HAP-1 (cell line): ENCODE data around the gene OSGIN1.

ENCODE experiments used
- DNase-seq, 2 experiments: peaks; one replicate each; pipeline ENCODE4 v3.0.0-alpha.2; 2016 to 2020; ENCODE audit warnings: low spot score in 2 of 2
- H3K27me3 ChIP-seq: fragments of 250-450 bp; sonication (Bioruptor Pico); 2 replicates; pipeline ENCODE4 v1.5.1; 2020; ENCODE audit warnings: low read depth, mild to moderate bottlenecking, moderate library complexity
- H3K36me3 ChIP-seq: fragments of 250-450 bp; sonication (Bioruptor Pico); replicated peaks from 2 replicates; pipeline ENCODE4 v1.5.1; 2020; ENCODE audit warnings: mild to moderate bottlenecking
- H3K4me1 ChIP-seq: fragments of 250-450 bp; sonication (Bioruptor Pico); 2 replicates; pipeline ENCODE4 v1.5.1; 2020; ENCODE audit warnings: mild to moderate bottlenecking
- H3K4me3 ChIP-seq: fragments of 250-450 bp; sonication (Bioruptor Pico); 2 replicates; pipeline ENCODE4 v1.5.1; 2020; ENCODE audit warnings: mild to moderate bottlenecking, moderate library complexity
- H3K9me3 ChIP-seq: fragments of 250-450 bp; sonication (Bioruptor Pico); 2 replicates; pipeline ENCODE4 v1.5.1; 2020; ENCODE audit warnings: mild to moderate bottlenecking, moderate library complexity
- in situ Hi-C: fragments of 300-500 bp; cut with MboI; formaldehyde crosslinking; loops from 3 replicates; pipeline ENCODE4 v1.14.3; 2020; ENCODE audit warnings: low sequenced_read_pairs, inconsistent platforms, mixed read lengths

OSGIN1 gene

GRCh38 chr16:83920894-83921491 is 32.0 kb upstream of the OSGIN1 start:
- no peaks in the 10 kb centered on the region for H3K9me3 ChIP-seq
- H3K36me3 ChIP-seq: peaks cover 4% of the 10 kb centered on the region; the same call in 1 of the 2 replicates
- in situ Hi-C loops: no loop called here

GRCh38 chr16:83923581-83924365 is 29.3 kb upstream of the OSGIN1 start:
- H3K4me3 ChIP-seq: no peak overlapping the region
- no peaks in the 10 kb centered on the region for H3K36me3 ChIP-seq
- H3K9me3 ChIP-seq: no peaks in the 10 kb centered on the region
- H3K4me1 ChIP-seq: peaks cover 8% of the 10 kb centered on the region
- no peak for DNase-seq
- no peaks in the 10 kb centered on the region for H3K27me3 ChIP-seq
- in situ Hi-C loops: no loop called here

More at GRCh38 chr16:83920894-83921491, 32.0 kb upstream of the OSGIN1 start:
- Histone ChIP-seq H3K4me1 (no peaks in the 10 kb centered on the region), H3K27me3 (no peaks in the 10 kb centered on the region), H3K4me3 (no peak overlapping the region)
- DNase-seq: no peak

- Histone ChIP-seq H3K27me3 (no peaks in the 10 kb centered on the region), H3K4me1 (peaks cover 8% of the 10 kb centered on the region), H3K4me3 (no peak overlapping the region), H3K9me3 (no peaks in the 10 kb centered on the region), H3K36me3 (no peaks in the 10 kb centered on the region)
- in situ Hi-C loops: no loop called here
- DNase-seq: no peak
Measured at GRCh38 chr16:83924686-83925085, 28.4 kb upstream of the OSGIN1 start.

GRCh38 chr16:83925095-83925905 is 27.7 kb upstream of the OSGIN1 start:
- Histone ChIP-seq H3K9me3 (no peaks in the 10 kb centered on the region), H3K4me1 (peaks cover 8% of the 10 kb centered on the region), H3K36me3 (no peaks in the 10 kb centered on the region), H3K27me3 (no peaks in the 10 kb centered on the region), H3K4me3 (no peak overlapping the region)
- DNase-seq: no peak
- in situ Hi-C loops: no loop called here

GRCh38 chr16:83925957-83926725 is 26.9 kb upstream of the OSGIN1 start:
- in situ Hi-C loops: no loop called here
- Histone ChIP-seq H3K4me1 (peaks cover 8% of the 10 kb centered on the region), H3K9me3 (no peaks in the 10 kb centered on the region), H3K36me3 (no peaks in the 10 kb centered on the region), H3K27me3 (no peaks in the 10 kb centered on the region), H3K4me3 (no peak overlapping the region)
- DNase-seq: no peak

- Histone ChIP-seq H3K27me3 (no peaks in the 10 kb centered on the region), H3K4me1 (peaks cover 8% of the 10 kb centered on the region), H3K9me3 (no peaks in the 10 kb centered on the region), H3K36me3 (no peaks in the 10 kb centered on the region), H3K4me3 (no peak overlapping the region)
- in situ Hi-C loops: no loop called here
- DNase-seq: peak; percentile 46 to 88
Measured at GRCh38 chr16:83926726-83927397, 26.2 kb upstream of the OSGIN1 start.

GRCh38 chr16:83928341-83929055 is 24.5 kb upstream of the OSGIN1 start:
- no peak for DNase-seq
- Histone ChIP-seq H3K36me3 (no peaks in the 10 kb centered on the region), H3K4me1 (peaks cover 8% of the 10 kb centered on the region), H3K4me3 (no peak overlapping the region), H3K27me3 (no peaks in the 10 kb centered on the region), H3K9me3 (no peaks in the 10 kb centered on the region)
- in situ Hi-C loops: no loop called here

GRCh38 chr16:83929811-83930555 is 23.1 kb upstream of the OSGIN1 start:
- in situ Hi-C loops: no loop called here
- no peaks in the 10 kb centered on the region for H3K27me3 ChIP-seq
- no peak overlapping the region for H3K4me3 ChIP-seq
- H3K36me3 ChIP-seq: no peaks in the 10 kb centered on the region
- DNase-seq: no peak
- no peaks in the 10 kb centered on the region for H3K9me3 ChIP-seq
- H3K4me1 ChIP-seq: peaks cover 8% of the 10 kb centered on the region

- Histone ChIP-seq H3K36me3 (no peaks in the 10 kb centered on the region), H3K4me3 (no peak overlapping the region), H3K9me3 (no peaks in the 10 kb centered on the region), H3K4me1 (peaks cover 8% of the 10 kb centered on the region), H3K27me3 (no peaks in the 10 kb centered on the region)
- no peak for DNase-seq
- in situ Hi-C loops: no loop called here
Measured at GRCh38 chr16:83930730-83931500, 22.1 kb upstream of the OSGIN1 start.

GRCh38 chr16:83931556-83931955 is 21.5 kb upstream of the OSGIN1 start:
- H3K9me3 ChIP-seq: no peaks in the 10 kb centered on the region
- H3K4me3 ChIP-seq: no peak overlapping the region
- no peaks in the 10 kb centered on the region for H3K36me3 ChIP-seq
- no peaks in the 10 kb centered on the region for H3K27me3 ChIP-seq
- DNase-seq: no peak
- H3K4me1 ChIP-seq: peaks cover 8% of the 10 kb centered on the region
- in situ Hi-C loops: no loop called here

GRCh38 chr16:83932304-83932703 is 20.7 kb upstream of the OSGIN1 start:
- Histone ChIP-seq H3K27me3 (no peaks in the 10 kb centered on the region), H3K9me3 (no peaks in the 10 kb centered on the region), H3K4me1 (peaks cover 3% of the 10 kb centered on the region; the same call in 1 of the 2 replicates), H3K36me3 (no peaks in the 10 kb centered on the region), H3K4me3 (no peak overlapping the region)
- no peak for DNase-seq
- in situ Hi-C loops: no loop called here
